Fibroblast of lung (primary cell): ENCODE results near the gene TMEM236. TPM values are rescaled to one million over a fixed set of nuclear protein-coding genes. Genes with fewer than 3 reads are reported as not detected.
A peak's percentile ranks its signal among the peaks of the same experiment; 100 is the strongest.

Experiments
- DNase-seq, 2 donors: peaks; one replicate each; pipeline versions ENCODE4 v3.0.0 to v3.0.0-alpha.2; 2010; ENCODE audit warnings: low read depth in 2 of 2
- H2AFZ ChIP-seq: 2 replicates; pipeline ENCODE4 v1.5.1; 2012; ENCODE audit warnings: low read length, control low read depth, inconsistent platforms
- H3K27ac ChIP-seq: 2 replicates; pipeline ENCODE4 v1.5.1; 2011; ENCODE audit warnings: low read length, control low read depth; ENCODE audit not compliant: insufficient read depth
- H3K27me3 ChIP-seq: 2 replicates; pipeline ENCODE4 v1.5.1; 2011; ENCODE audit warnings: mild to moderate bottlenecking, low read length; ENCODE audit not compliant: control insufficient read depth, insufficient read depth
- H3K36me3 ChIP-seq: 2 replicates; pipeline ENCODE4 v1.5.1; 2011; ENCODE audit warnings: low read length; ENCODE audit not compliant: control insufficient read depth, insufficient read depth
- H3K4me1 ChIP-seq: 2 replicates; pipeline ENCODE4 v1.5.1; 2011; ENCODE audit warnings: low read length; ENCODE audit not compliant: control insufficient read depth, insufficient read depth; ENCODE audit errors: extremely low read depth
- H3K4me2 ChIP-seq: 2 replicates; pipeline ENCODE4 v1.5.1; 2011; ENCODE audit warnings: low read length, control low read depth; ENCODE audit not compliant: insufficient read depth; ENCODE audit errors: extremely low read depth
- H3K4me3 ChIP-seq, 4 experiments: fragments of 200-600 bp in 1 of 4; sonication (generic) in 1 of 4; replicated peaks in 1 of 4; 2 replicates each; pipeline ENCODE4 v1.5.1; 2011 to 2016; ENCODE audit warnings: low read length in 4 of 4, low read depth in 3 of 4, mild to moderate bottlenecking in 3 of 4, control low read depth in 2 of 4, inconsistent platforms in 1 of 4, mixed read lengths in 1 of 4; ENCODE audit not compliant: insufficient read depth in 1 of 4; ENCODE audit errors: control extremely low read depth in 1 of 4
- H3K79me2 ChIP-seq: 2 replicates; pipeline ENCODE4 v1.5.1; 2012; ENCODE audit warnings: mild to moderate bottlenecking, low read length, inconsistent platforms; ENCODE audit not compliant: control insufficient read depth, insufficient read depth
- H3K9ac ChIP-seq: 2 replicates; pipeline ENCODE4 v1.5.1; 2011; ENCODE audit warnings: mild to moderate bottlenecking, low read length, control low read depth; ENCODE audit not compliant: insufficient read depth
- H3K9me3 ChIP-seq: 2 replicates; pipeline ENCODE4 v1.5.1; 2012; ENCODE audit warnings: low read depth, low read length; ENCODE audit not compliant: control insufficient read depth, insufficient read depth
- H4K20me1 ChIP-seq: 2 replicates; pipeline ENCODE4 v1.5.1; 2011; ENCODE audit warnings: low read length; ENCODE audit not compliant: control insufficient read depth, insufficient read depth; ENCODE audit errors: extremely low read depth
- CTCF ChIP-seq, 2 donors: IDR thresholded peaks in 1 of 2; conservative IDR thresholded peaks in 1 of 2; 1 replicate in 1 of 2; 2 replicates in 1 of 2; pipeline ENCODE4 v1.5.1; 2011 to 2012; ENCODE audit warnings: low read length in 2 of 2, control low read depth in 1 of 2, inconsistent platforms in 1 of 2, low read depth in 1 of 2, mild to moderate bottlenecking in 1 of 2
- EZH2 ChIP-seq: IDR thresholded peaks from 2 replicates; pipeline ENCODE4 v1.5.1; 2012; ENCODE audit warnings: low read length, control low read depth, mild to moderate bottlenecking; ENCODE audit errors: missing control alignments
- polyA plus RNA-seq, 2 donors: library from polyadenylated mRNA; depleted of rRNA in 1 of 2; stranded (reverse) in 1 of 2; unstranded in 1 of 2; fragments of >200 nt; gene quantifications; 2 replicates each; pipeline ENCODE4 v1.2.1, GENCODE V29; 2011 to 2012; ENCODE audit warnings: missing spikeins in 1 of 2
- total RNA-seq: library from RNA; depleted of rRNA; stranded (reverse); fragments of >200 nt; gene quantifications from 2 replicates; pipeline ENCODE4 v1.2.1, GENCODE V29; 2014

Gene TMEM236
- total and polyA plus RNA-seq, 2 donors (not counting 1 experiment from before 2014, with no cell fraction given), result 0.03 to 0.17 TPM

GRCh38 chr10:17842641-17843040 lies 90.6 kb downstream of the TMEM236 start:
- Histone ChIP-seq H3K9me3 (no peaks in the 10 kb centered on the region), H3K4me1 (no peaks in the 10 kb centered on the region), H2AFZ (no peak overlapping the region), H3K27me3 (no peaks in the 10 kb centered on the region), H3K27ac (no peak overlapping the region), H4K20me1 (no peaks in the 10 kb centered on the region), H3K36me3 (no peaks in the 10 kb centered on the region), H3K4me2 (no peak overlapping the region), H3K79me2 (no peaks in the 10 kb centered on the region), H3K9ac (no peak overlapping the region), H3K4me3 (no peak overlapping the region)
- no peak for DNase-seq
- TF ChIP-seq EZH2 (no peak), CTCF (conservative IDR thresholded peaks at IDR 0.05 in 1 of 2, IDR thresholded peaks at IDR 0.05 in 1 of 2; ENCODE audit: low read depth in 1 of 2, low read length in 2 of 2) (no peak)

- H3K4me3 ChIP-seq, result no peak overlapping the region
- H3K4me1 ChIP-seq, result no peaks in the 10 kb centered on the region
- H3K9me3 ChIP-seq, result no peaks in the 10 kb centered on the region
- H3K79me2 ChIP-seq, result no peaks in the 10 kb centered on the region
- no peak overlapping the region for H3K4me2 ChIP-seq
- TF ChIP-seq EZH2, result no peak
- TF ChIP-seq CTCF (conservative IDR thresholded peaks at IDR 0.05 in 1 of 2, IDR thresholded peaks at IDR 0.05 in 1 of 2; ENCODE audit: low read depth in 1 of 2, low read length in 2 of 2), result peak; percentile 42 to 44
- H3K9ac ChIP-seq, result no peak overlapping the region
- peak; percentile 13 to 51 for DNase-seq
- H2AFZ ChIP-seq, result peak overlapping the region; percentile 9
- H3K27ac ChIP-seq, result no peak overlapping the region
- no peaks in the 10 kb centered on the region for H4K20me1 ChIP-seq
- H3K27me3 ChIP-seq, result no peaks in the 10 kb centered on the region
- no peaks in the 10 kb centered on the region for H3K36me3 ChIP-seq
Observed at GRCh38 chr10:17847585-17848296, 95.7 kb downstream of the TMEM236 start.

GRCh38 chr10:17848646-17849045 lies 96.6 kb downstream of the TMEM236 start:
- no peak overlapping the region for H3K27ac ChIP-seq
- H3K27me3 ChIP-seq, result no peaks in the 10 kb centered on the region
- no peak overlapping the region for H2AFZ ChIP-seq
- no peak overlapping the region for H3K4me3 ChIP-seq
- no peaks in the 10 kb centered on the region for H3K9me3 ChIP-seq
- no peak overlapping the region for H3K9ac ChIP-seq
- H3K36me3 ChIP-seq, result no peaks in the 10 kb centered on the region
- no peak overlapping the region for H3K4me2 ChIP-seq
- no peaks in the 10 kb centered on the region for H3K4me1 ChIP-seq
- no peak for TF ChIP-seq EZH2
- no peak for TF ChIP-seq CTCF (conservative IDR thresholded peaks at IDR 0.05 in 1 of 2, IDR thresholded peaks at IDR 0.05 in 1 of 2; ENCODE audit: low read depth in 1 of 2, low read length in 2 of 2)
- H3K79me2 ChIP-seq, result no peaks in the 10 kb centered on the region
- no peaks in the 10 kb centered on the region for H4K20me1 ChIP-seq
- DNase-seq, result peak in 1 of 2 donors; percentile 2

Other genes with a start within 250 kb of the TMEM236 start
- gene HACD1, start 134.8 kb upstream of the TMEM236 start, total RNA-seq, result 23.1 and 37.7 TPM in 2 replicates
- 29.6 and 53.4 TPM in 2 replicates for gene HACD1, start 134.8 kb upstream of the TMEM236 start, polyA plus RNA-seq
- 21.6 and 27.9 TPM in 2 replicates for gene STAM, start 108.0 kb upstream of the TMEM236 start, total RNA-seq
- 48.7 and 50.0 TPM in 2 replicates for gene STAM, start 108.0 kb upstream of the TMEM236 start, polyA plus RNA-seq
- gene MRC1, start 57.1 kb downstream of the TMEM236 start, total RNA-seq, result under 0.01 TPM in 1 of 2 replicates, not detected in the other
- gene MRC1, start 57.1 kb downstream of the TMEM236 start, polyA plus RNA-seq, result 0.01 TPM in 2 replicates
- gene SLC39A12, start 199.7 kb downstream of the TMEM236 start, total RNA-seq, result not detected in 2 replicates
- gene SLC39A12, start 199.7 kb downstream of the TMEM236 start, polyA plus RNA-seq, result not detected in 2 replicates